GM23338 (cell line): ENCODE data around the gene IGSF9B. TPM values are rescaled to one million over a fixed set of nuclear protein-coding genes. Genes with fewer than 3 reads are reported as not detected.

Experiments used
- ATAC-seq: fragments of 200-7000 bp; cut with Tn5 transposase; 3 replicates; pipeline ENCODE4 v1.9.1; 2020
- DNase-seq: peaks from one replicate; pipeline ENCODE4 v3.0.0-alpha.2; 2015; ENCODE audit warnings: low spot score
- H2AFZ ChIP-seq: fragments of 200-600 bp; sonication (generic); 2 replicates; pipeline ENCODE4 v1.8.0; 2016; ENCODE audit warnings: antibody characterized with exemption, mild to moderate bottlenecking, moderate library complexity
- H3F3A ChIP-seq: fragments of 200-600 bp; sonication (generic); replicated peaks from 2 replicates; pipeline ENCODE4 v1.8.0; 2017; ENCODE audit warnings: antibody characterized with exemption, mixed run types, low read depth
- H3K27ac ChIP-seq: fragments of 200-600 bp; sonication (generic); 2 replicates; pipeline ENCODE4 v1.6.1; 2016; ENCODE audit warnings: low read depth
- H3K27me3 ChIP-seq: fragments of 200-600 bp; sonication (generic); 2 replicates; pipeline ENCODE4 v1.8.0; 2016; ENCODE audit warnings: mild to moderate bottlenecking, mixed run types, moderate library complexity; ENCODE audit not compliant: insufficient read depth
- H3K36me3 ChIP-seq: fragments of 200-600 bp; sonication (generic); 2 replicates; pipeline ENCODE4 v1.8.0; 2016; ENCODE audit warnings: mild to moderate bottlenecking; ENCODE audit not compliant: insufficient read depth
- H3K4me1 ChIP-seq: fragments of 200-600 bp; sonication (generic); 2 replicates; pipeline ENCODE4 v1.8.0; 2016; ENCODE audit warnings: mild to moderate bottlenecking, moderate library complexity; ENCODE audit not compliant: insufficient read depth
- H3K4me2 ChIP-seq: fragments of 200-600 bp; sonication (generic); 2 replicates; pipeline ENCODE4 v1.7.1; 2017; ENCODE audit warnings: mixed run types
- H3K4me3 ChIP-seq: fragments of 200-600 bp; sonication (generic); 2 replicates; pipeline ENCODE4 v1.6.1; 2016; ENCODE audit warnings: mixed run types
- H3K79me2 ChIP-seq: fragments of 200-600 bp; sonication (generic); replicated peaks from 2 replicates; pipeline ENCODE4 v1.8.0; 2017; ENCODE audit warnings: mild to moderate bottlenecking; ENCODE audit not compliant: insufficient read depth
- H3K9me2 ChIP-seq: fragments of 200-600 bp; sonication (generic); 2 replicates; pipeline ENCODE4 v1.8.0; 2017; ENCODE audit not compliant: insufficient read depth
- H4K20me1 ChIP-seq: fragments of 200-600 bp; sonication (generic); replicated peaks from 2 replicates; pipeline ENCODE4 v1.8.0; 2017; ENCODE audit warnings: mild to moderate bottlenecking; ENCODE audit not compliant: insufficient read depth
- H3K27ac Mint-ChIP-seq: 2 replicates; pipeline ENCODE4 v1.8.0; 2020; ENCODE audit warnings: inconsistent platforms, mild to moderate bottlenecking, moderate library complexity, mixed read lengths
- H3K27me3 Mint-ChIP-seq: 3 replicates; pipeline ENCODE4 v1.8.0; 2022; ENCODE audit warnings: low read depth, mild to moderate bottlenecking, moderate library complexity, mixed read lengths, inconsistent platforms; ENCODE audit not compliant: insufficient read depth, poor library complexity
- H3K36me3 Mint-ChIP-seq: 3 replicates; pipeline ENCODE4 v1.8.0; 2021; ENCODE audit warnings: low read depth, mild to moderate bottlenecking, inconsistent platforms, moderate library complexity, mixed read lengths
- H3K4me1 Mint-ChIP-seq: 3 replicates; pipeline ENCODE4 v1.8.0; 2020; ENCODE audit warnings: mild to moderate bottlenecking, inconsistent platforms, mixed read lengths
- H3K4me3 Mint-ChIP-seq: 3 replicates; pipeline ENCODE4 v1.8.0; 2021; ENCODE audit warnings: moderate library complexity, mild to moderate bottlenecking, inconsistent platforms, mixed read lengths
- H3K9me3 Mint-ChIP-seq: 3 replicates; pipeline ENCODE4 v1.8.0; 2020; ENCODE audit warnings: moderate library complexity, mild to moderate bottlenecking, inconsistent platforms, mixed read lengths
- EZH2 ChIP-seq: fragments of 200-600 bp; sonication (generic); IDR thresholded peaks from one replicate; pipeline ENCODE4 v1.8.0; 2017; ENCODE audit warnings: antibody characterized with exemption, mild to moderate bottlenecking, low read depth; ENCODE audit not compliant: unreplicated experiment
- EZH2phosphoT487 ChIP-seq: fragments of 200-600 bp; sonication (generic); IDR thresholded peaks from one replicate; pipeline ENCODE4 v1.8.1; 2018; ENCODE audit warnings: antibody characterized with exemption; ENCODE audit not compliant: unreplicated experiment
- NANOG ChIP-seq: IDR thresholded peaks from 2 replicates; pipeline ENCODE4 v1.6.1; 2016; ENCODE audit warnings: antibody characterized with exemption, borderline replicate concordance
- POLR2AphosphoS5 ChIP-seq: IDR thresholded peaks from 2 replicates; pipeline ENCODE4 v1.6.1; 2016; ENCODE audit warnings: antibody characterized with exemption, low read depth
- ZNF114 ChIP-seq: fragments of 250-450 bp; sonication (Bioruptor Pico); IDR thresholded peaks from 2 replicates; pipeline ENCODE4 v1.5.0; 2020; ENCODE audit warnings: mild to moderate bottlenecking, moderate library complexity
- polyA plus RNA-seq: library from polyadenylated mRNA; unstranded; fragments of >200 nt; fragmentation: Nextera tagmentation; extraction: Ambion mirVana; gene quantifications from 2 replicates; pipeline ENCODE4 v1.2.1, GENCODE V29; 2016
- total RNA-seq: library from RNA; depleted of rRNA; stranded (reverse); fragments of >200 nt; shearing (Covaris generic); gene quantifications from 2 replicates; pipeline ENCODE4 v1.2.3, GENCODE V29; 2014
- TF ChIP-seq, protein P1 (sequence below): fragments of 250-450 bp; sonication (Bioruptor Pico); IDR thresholded peaks from 2 replicates; pipeline ENCODE4 v1.5.0; 2020; ENCODE audit warnings: mild to moderate bottlenecking, moderate library complexity
- TF ChIP-seq, protein P2 (sequence below): IDR thresholded peaks from one replicate; pipeline ENCODE4 v1.6.1; 2018; ENCODE audit warnings: antibody characterized with exemption; ENCODE audit not compliant: unreplicated experiment

The IGSF9B gene
- total and polyA plus RNA-seq, 2 experiments from 2014 or later = 8.7 to 51.2 TPM

DNA sequence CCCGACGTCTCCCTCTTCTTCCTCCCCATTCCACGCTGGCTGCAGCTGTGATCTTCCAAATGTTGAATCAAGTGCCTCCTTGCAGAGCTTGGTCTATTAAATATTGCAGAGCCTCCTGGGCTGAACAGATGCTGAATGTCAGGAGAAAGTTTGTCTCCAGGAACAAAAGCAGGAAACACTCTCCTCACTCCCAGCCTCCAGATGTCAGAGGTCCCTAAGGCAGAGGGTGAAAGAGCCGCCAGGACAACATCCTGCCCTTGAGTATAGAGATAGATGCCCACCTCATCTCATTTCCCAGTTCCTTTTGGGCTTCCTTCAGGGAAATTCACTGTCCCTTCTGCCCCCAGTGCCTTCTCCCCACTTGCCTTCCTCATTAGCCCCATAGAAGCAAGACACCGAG lies 40.8 kb upstream of the IGSF9B start:
- Mint-ChIP-seq H3K4me1 (no peaks in the 10 kb centered on the region), H3K9me3 (no peaks in the 10 kb centered on the region; the same call in 2 of the 3 replicates), H3K36me3 (no peaks in the 10 kb centered on the region), H3K27me3 (peaks cover 12% of the 10 kb centered on the region), H3K27ac (no peak overlapping the region), H3K4me3 (no peak overlapping the region)
- Histone ChIP-seq H3K27me3 (no peaks in the 10 kb centered on the region), H3K4me2 (no peak overlapping the region), H4K20me1 (no peaks in the 10 kb centered on the region), H3K36me3 (no peaks in the 10 kb centered on the region), H3K4me3 (no peak overlapping the region), H2AFZ (no peak overlapping the region), H3K79me2 (no peaks in the 10 kb centered on the region), H3K27ac (no peak overlapping the region), H3K4me1 (no peaks in the 10 kb centered on the region), H3F3A (no peaks in the 10 kb centered on the region), H3K9me2 (peaks cover 4% of the 10 kb centered on the region; the same call in 1 of the 2 replicates)
- ATAC-seq (no peak), DNase-seq (no peak)
- TF ChIP-seq, protein P1, sequence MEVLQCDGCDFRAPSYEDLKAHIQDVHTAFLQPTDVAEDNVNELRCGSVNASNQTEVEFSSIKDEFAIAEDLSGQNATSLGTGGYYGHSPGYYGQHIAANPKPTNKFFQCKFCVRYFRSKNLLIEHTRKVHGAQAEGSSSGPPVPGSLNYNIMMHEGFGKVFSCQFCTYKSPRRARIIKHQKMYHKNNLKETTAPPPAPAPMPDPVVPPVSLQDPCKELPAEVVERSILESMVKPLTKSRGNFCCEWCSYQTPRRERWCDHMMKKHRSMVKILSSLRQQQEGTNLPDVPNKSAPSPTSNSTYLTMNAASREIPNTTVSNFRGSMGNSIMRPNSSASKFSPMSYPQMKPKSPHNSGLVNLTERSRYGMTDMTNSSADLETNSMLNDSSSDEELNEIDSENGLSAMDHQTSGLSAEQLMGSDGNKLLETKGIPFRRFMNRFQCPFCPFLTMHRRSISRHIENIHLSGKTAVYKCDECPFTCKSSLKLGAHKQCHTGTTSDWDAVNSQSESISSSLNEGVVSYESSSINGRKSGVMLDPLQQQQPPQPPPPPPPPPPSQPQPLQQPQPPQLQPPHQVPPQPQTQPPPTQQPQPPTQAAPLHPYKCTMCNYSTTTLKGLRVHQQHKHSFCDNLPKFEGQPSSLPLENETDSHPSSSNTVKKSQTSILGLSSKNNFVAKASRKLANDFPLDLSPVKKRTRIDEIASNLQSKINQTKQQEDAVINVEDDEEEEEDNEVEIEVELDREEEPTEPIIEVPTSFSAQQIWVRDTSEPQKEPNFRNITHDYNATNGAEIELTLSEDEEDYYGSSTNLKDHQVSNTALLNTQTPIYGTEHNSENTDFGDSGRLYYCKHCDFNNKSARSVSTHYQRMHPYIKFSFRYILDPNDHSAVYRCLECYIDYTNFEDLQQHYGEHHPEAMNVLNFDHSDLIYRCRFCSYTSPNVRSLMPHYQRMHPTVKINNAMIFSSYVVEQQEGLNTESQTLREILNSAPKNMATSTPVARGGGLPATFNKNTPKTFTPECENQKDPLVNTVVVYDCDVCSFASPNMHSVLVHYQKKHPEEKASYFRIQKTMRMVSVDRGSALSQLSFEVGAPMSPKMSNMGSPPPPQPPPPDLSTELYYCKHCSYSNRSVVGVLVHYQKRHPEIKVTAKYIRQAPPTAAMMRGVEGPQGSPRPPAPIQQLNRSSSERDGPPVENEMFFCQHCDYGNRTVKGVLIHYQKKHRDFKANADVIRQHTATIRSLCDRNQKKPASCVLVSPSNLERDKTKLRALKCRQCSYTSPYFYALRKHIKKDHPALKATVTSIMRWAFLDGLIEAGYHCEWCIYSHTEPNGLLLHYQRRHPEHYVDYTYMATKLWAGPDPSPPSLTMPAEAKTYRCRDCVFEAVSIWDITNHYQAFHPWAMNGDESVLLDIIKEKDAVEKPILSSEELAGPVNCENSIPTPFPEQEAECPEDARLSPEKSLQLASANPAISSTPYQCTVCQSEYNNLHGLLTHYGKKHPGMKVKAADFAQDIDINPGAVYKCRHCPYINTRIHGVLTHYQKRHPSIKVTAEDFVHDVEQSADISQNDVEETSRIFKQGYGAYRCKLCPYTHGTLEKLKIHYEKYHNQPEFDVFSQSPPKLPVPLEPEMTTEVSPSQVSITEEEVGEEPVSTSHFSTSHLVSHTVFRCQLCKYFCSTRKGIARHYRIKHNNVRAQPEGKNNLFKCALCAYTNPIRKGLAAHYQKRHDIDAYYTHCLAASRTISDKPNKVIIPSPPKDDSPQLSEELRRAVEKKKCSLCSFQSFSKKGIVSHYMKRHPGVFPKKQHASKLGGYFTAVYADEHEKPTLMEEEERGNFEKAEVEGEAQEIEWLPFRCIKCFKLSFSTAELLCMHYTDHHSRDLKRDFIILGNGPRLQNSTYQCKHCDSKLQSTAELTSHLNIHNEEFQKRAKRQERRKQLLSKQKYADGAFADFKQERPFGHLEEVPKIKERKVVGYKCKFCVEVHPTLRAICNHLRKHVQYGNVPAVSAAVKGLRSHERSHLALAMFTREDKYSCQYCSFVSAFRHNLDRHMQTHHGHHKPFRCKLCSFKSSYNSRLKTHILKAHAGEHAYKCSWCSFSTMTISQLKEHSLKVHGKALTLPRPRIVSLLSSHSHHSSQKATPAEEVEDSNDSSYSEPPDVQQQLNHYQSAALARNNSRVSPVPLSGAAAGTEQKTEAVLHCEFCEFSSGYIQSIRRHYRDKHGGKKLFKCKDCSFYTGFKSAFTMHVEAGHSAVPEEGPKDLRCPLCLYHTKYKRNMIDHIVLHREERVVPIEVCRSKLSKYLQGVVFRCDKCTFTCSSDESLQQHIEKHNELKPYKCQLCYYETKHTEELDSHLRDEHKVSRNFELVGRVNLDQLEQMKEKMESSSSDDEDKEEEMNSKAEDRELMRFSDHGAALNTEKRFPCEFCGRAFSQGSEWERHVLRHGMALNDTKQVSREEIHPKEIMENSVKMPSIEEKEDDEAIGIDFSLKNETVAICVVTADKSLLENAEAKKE (CRISPR knock-in tag) = no peak
- TF ChIP-seq NANOG (no peak), EZH2phosphoT487 (no peak), EZH2 (no peak), POLR2AphosphoS5 (no peak), ZNF114 (CRISPR knock-in tag) (no peak)
- TF ChIP-seq, protein P2, sequence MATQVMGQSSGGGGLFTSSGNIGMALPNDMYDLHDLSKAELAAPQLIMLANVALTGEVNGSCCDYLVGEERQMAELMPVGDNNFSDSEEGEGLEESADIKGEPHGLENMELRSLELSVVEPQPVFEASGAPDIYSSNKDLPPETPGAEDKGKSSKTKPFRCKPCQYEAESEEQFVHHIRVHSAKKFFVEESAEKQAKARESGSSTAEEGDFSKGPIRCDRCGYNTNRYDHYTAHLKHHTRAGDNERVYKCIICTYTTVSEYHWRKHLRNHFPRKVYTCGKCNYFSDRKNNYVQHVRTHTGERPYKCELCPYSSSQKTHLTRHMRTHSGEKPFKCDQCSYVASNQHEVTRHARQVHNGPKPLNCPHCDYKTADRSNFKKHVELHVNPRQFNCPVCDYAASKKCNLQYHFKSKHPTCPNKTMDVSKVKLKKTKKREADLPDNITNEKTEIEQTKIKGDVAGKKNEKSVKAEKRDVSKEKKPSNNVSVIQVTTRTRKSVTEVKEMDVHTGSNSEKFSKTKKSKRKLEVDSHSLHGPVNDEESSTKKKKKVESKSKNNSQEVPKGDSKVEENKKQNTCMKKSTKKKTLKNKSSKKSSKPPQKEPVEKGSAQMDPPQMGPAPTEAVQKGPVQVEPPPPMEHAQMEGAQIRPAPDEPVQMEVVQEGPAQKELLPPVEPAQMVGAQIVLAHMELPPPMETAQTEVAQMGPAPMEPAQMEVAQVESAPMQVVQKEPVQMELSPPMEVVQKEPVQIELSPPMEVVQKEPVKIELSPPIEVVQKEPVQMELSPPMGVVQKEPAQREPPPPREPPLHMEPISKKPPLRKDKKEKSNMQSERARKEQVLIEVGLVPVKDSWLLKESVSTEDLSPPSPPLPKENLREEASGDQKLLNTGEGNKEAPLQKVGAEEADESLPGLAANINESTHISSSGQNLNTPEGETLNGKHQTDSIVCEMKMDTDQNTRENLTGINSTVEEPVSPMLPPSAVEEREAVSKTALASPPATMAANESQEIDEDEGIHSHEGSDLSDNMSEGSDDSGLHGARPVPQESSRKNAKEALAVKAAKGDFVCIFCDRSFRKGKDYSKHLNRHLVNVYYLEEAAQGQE = no peak
